Heart right ventricle (tissue), 16 donors: ENCODE measurements around the gene SLC39A10. TPM values are rescaled to one million over a fixed set of nuclear protein-coding genes. Genes with fewer than 3 reads are reported as not detected.
A peak's percentile ranks its signal among the peaks of the same experiment; 100 is the strongest.

Experiments
- ATAC-seq, 8 donors: fragments of 200-7000 bp; cut with Tn5 transposase; one replicate each; pipeline ENCODE4 v1.9.1; 2020; ENCODE audit warnings: mild to moderate bottlenecking in 8 of 8, moderate library complexity in 8 of 8, moderate number of reproducible peaks in 1 of 8
- DNase-seq, 2 donors: peaks; one replicate each; pipeline ENCODE4 v3.0.0-alpha.2; 2020
- H3K27ac ChIP-seq, 10 donors: fragments of 200-600 bp; sonication (generic) in 2 of 10; one replicate each; pipeline versions ENCODE4 v1.5.0 to v1.8.0; 2020 to 2022; ENCODE audit warnings: mild to moderate bottlenecking in 3 of 10
- H3K27me3 ChIP-seq, 7 donors: fragments of 200-600 bp; one replicate each; pipeline ENCODE4 v1.8.0; 2021 to 2022; ENCODE audit warnings: mild to moderate bottlenecking in 2 of 7
- H3K36me3 ChIP-seq, 9 donors: fragments of 200-600 bp; sonication (generic) in 1 of 9; one replicate each; pipeline versions ENCODE4 v1.5.0 to v1.8.0; 2020 to 2022; ENCODE audit warnings: mild to moderate bottlenecking in 2 of 9
- H3K4me1 ChIP-seq, 9 donors: fragments of 200-600 bp; sonication (generic) in 1 of 9; one replicate each; pipeline versions ENCODE4 v1.5.0 to v1.8.0; 2020 to 2022; ENCODE audit warnings: mild to moderate bottlenecking in 4 of 9
- H3K4me3 ChIP-seq, 10 donors: fragments of 200-600 bp; sonication (generic) in 2 of 10; one replicate each; pipeline versions ENCODE4 v1.5.0 to v1.8.0; 2020 to 2022; ENCODE audit warnings: mild to moderate bottlenecking in 7 of 10, moderate library complexity in 2 of 10
- H3K9me3 ChIP-seq, 11 donors: fragments of 200-600 bp in 10 of 11; sonication (generic) in 2 of 11; one replicate each; pipeline versions ENCODE4 v1.5.0 to v1.8.0; 2013 to 2022; ENCODE audit warnings: mild to moderate bottlenecking in 2 of 11, control low read depth in 1 of 11, moderate library complexity in 1 of 11
- WGBS, 2 donors: extraction: QIAGEN DNeasy Blood & Tissue Kit; methylation state at CpG; one replicate each; pipeline ENCODE4 v1.1.7; 2013; ENCODE audit warnings: inconsistent platforms in 1 of 2; 5-methylcytosine and 5-hydroxymethylcytosine counted together
- intact Hi-C, 10 donors: fragments of 100-400 bp; cut with DNase I; formaldehyde crosslinking; loops; one replicate each; pipeline versions ENCODE4 v1.11.1 to v1.14.2; 2022
- polyA plus RNA-seq, 2 donors: library from polyadenylated mRNA; stranded (reverse); fragments of 200-250 nt; gene quantifications; one replicate each; pipeline ENCODE4 v1.2.3, GENCODE V29; 2013
- total RNA-seq, 10 donors: library from RNA; stranded (reverse); fragmentation: NEBNext Ultra II Directional in 3 of 10; extraction: Animal tissue kit (Norgen Biotek cat#: 25700) in 3 of 10; gene quantifications; one replicate each; pipeline versions ENCODE4 v1.2.1 to v1.2.4, GENCODE V29; 2021 to 2023
- TF ChIP-seq, protein P1 (sequence below), 9 donors: fragments of 200-600 bp; sonication (generic) in 2 of 9; IDR thresholded peaks; one replicate each; pipeline versions ENCODE4 v1.5.0 to v1.8.0; 2021 to 2022; ENCODE audit warnings: antibody characterized with exemption in 9 of 9, mild to moderate bottlenecking in 5 of 9, moderate library complexity in 1 of 9
- donor health status: Arrhythmogenic right ventricular cardiomyopathy.
- donor health status: ischemic (EF 13 %, LVEDD 7.1; RV severe dilation, severe dysfunction).
- donor health status: healthy with polysubstance abuse.
- donor health status: DM: no; HTN: yes; CAD: no.
- donor health status: DM: no; HTN: no; CAD: no.
- donor health status: ischemic (EF 25% LVEDD 6.9; RV normal size, moderate dysfunction).
- donor health status: ischemic (EF 25% LVEDD 5.7; RV mildly dilated, moderate dysfunction).
- donor health status: healthy.
- donor health status: DM: yes; HTN: yes; CAD: no.
- donor health status: Ischemic cardiomyopathy.
- donor health status: ischemic (EF 35%, LVEDD 5.7; RV mildly dilated, moderate dysfunction).
- donor health status: nonischemic (EF 11% LVEDD 7.7; RV severe dilation, severe dysfunction).
- donor health status: DM: yes; HTN: yes; CAD: no.
- donor health status: PGD.
- donor health status: ischemic (EF 29% LVEDD 5.4; RV normal size, mild dysfunction).
- donor health status: nonischemic (EF 23%, LVEDD 6.1; RV moderate dilation, normal function).

The SLC39A10 gene
- total and polyA plus RNA-seq, 12 donors: 5.9 to 12.9 (median 8.3) TPM

DNA sequence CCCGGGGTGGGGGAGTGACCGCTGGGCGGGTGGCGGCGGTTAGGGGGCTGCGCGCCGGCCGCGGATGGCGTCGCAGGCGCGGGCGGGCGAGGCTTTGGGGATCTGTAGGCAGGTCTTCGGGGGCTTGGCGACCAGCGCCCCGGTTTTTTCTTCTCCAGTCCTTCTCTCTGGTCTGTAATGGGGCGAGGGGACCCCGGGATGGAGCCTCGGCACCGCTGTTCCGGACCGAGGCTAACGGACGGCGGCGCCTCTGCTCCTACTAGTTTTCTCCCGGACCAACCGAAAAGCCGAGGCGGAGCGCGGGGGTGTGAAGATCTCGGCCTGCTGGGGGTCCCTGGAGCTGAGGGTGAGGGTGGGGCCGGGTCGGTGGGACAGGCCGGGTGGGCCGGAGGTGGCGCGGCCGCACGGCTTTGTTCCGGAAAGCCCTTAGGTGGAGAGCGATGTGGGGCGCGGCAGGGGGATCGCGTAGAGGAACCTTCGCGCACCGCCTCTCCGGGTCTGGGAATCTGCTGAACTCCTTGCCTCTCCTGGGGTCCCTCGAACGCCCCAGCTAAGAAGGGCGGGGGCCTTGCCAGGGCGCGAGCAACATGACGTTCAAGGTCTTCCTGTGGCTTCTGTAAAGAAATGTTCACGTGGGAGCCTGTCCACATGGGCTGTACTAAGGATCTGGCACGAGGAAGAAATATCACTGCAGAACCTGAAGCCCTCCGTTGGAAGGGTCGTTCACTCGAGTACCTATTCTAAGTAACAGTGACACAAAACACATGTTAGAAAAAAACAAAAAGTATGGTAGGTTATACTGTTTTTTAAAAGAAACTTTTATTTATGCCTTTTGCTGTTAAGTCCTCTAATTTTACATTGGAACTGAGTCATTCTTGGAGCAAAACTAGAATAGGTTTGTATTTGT lies 861 bp downstream of the SLC39A10 start:
- intact Hi-C loops: loop anchor here in 8 of 10 donors (2.0 to 10.0 kb wide), 7 partner anchors 71 to 407 kb away; partner anchors contain the start of gene DNAH7 (in 1 of the 8)
- Histone ChIP-seq H3K4me1 (peaks cover 0 to 53% (median 28%) of the 10 kb centered on the region in 9 donors), H3K27ac (peak overlapping the region; percentile 90 to 99 (median 98)), H3K36me3 (peaks cover 0 to 2% (median 0%) of the 10 kb centered on the region in 9 donors), H3K4me3 (peak overlapping the region; percentile 61 to 97 (median 92)), H3K9me3 (no peaks in the 10 kb centered on the region), H3K27me3 (no peaks in the 10 kb centered on the region)
- DNase-seq (peak; percentile 49 to 75), ATAC-seq (peak; percentile 18 to 55 (median 40))
- 1% methylated on average over 48 to 65 of the region's 66 CpGs for WGBS, 2 donors
- TF ChIP-seq, protein P1, sequence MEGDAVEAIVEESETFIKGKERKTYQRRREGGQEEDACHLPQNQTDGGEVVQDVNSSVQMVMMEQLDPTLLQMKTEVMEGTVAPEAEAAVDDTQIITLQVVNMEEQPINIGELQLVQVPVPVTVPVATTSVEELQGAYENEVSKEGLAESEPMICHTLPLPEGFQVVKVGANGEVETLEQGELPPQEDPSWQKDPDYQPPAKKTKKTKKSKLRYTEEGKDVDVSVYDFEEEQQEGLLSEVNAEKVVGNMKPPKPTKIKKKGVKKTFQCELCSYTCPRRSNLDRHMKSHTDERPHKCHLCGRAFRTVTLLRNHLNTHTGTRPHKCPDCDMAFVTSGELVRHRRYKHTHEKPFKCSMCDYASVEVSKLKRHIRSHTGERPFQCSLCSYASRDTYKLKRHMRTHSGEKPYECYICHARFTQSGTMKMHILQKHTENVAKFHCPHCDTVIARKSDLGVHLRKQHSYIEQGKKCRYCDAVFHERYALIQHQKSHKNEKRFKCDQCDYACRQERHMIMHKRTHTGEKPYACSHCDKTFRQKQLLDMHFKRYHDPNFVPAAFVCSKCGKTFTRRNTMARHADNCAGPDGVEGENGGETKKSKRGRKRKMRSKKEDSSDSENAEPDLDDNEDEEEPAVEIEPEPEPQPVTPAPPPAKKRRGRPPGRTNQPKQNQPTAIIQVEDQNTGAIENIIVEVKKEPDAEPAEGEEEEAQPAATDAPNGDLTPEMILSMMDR (IDR thresholded peaks at IDR 0.05): no peak

- H3K9me3 ChIP-seq: no peaks in the 10 kb centered on the region
- DNase-seq: peak in 1 of 2 donors; percentile 25
- TF ChIP-seq, protein P1 (IDR thresholded peaks at IDR 0.05): no peak
- peak in 1 of 8 donors; percentile 20 for ATAC-seq
- H3K27ac ChIP-seq: peak overlapping the region; percentile 90 to 99 (median 98)
- no peaks in the 10 kb centered on the region for H3K27me3 ChIP-seq
- H3K4me1 ChIP-seq: peaks cover 0 to 53% (median 29%) of the 10 kb centered on the region in 9 donors
- intact Hi-C loops: loop anchor here in 8 of 10 donors (2.0 to 10.0 kb wide), 7 partner anchors 71 to 406 kb away; partner anchors contain the start of gene DNAH7 (in 1 of the 8)
- peak overlapping the region in 9 of 10 donors; percentile 79 to 97 (median 93) for H3K4me3 ChIP-seq
- peaks cover 0 to 5% (median 0%) of the 10 kb centered on the region in 9 donors for H3K36me3 ChIP-seq
- WGBS, 2 donors: 0 to 3% methylated on average over 1 of the region's 1 CpG
These were observed 1.5 kb downstream of the SLC39A10 start for GRCh38 chr2:195658541-195658890.

DNA sequence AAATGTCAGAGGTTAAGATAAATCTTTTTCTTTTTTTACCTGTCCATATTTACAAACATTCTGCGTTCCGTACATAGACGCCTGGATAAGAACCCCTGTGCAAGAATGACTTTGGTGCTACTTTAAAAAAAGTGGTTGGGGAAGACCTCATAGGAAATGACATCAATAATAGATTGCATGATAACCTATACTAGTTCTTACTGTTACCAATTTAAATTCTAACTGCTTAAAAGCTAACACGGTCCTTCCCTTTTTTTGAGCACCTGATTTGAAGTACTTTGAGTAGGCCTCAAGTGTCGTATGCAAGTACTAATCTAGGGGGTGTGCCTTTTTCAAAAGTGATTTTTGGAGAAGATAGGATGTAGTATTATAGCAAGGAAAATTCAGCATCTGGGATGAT lies 2.1 kb downstream of the SLC39A10 start:
- Histone ChIP-seq H3K27me3 (no peaks in the 10 kb centered on the region), H3K27ac (peak overlapping the region in 7 of 10 donors; percentile 95 to 99 (median 99)), H3K4me1 (peaks cover 0 to 53% (median 29%) of the 10 kb centered on the region in 9 donors), H3K4me3 (peak overlapping the region in 8 of 10 donors; percentile 1 to 97 (median 88)), H3K9me3 (no peaks in the 10 kb centered on the region), H3K36me3 (peaks cover 0 to 5% (median 0%) of the 10 kb centered on the region in 9 donors)
- WGBS, 2 donors: 28 to 41% methylated on average over 5 of the region's 5 CpGs
- intact Hi-C loops: loop anchor here in 8 of 10 donors (2.0 to 10.0 kb wide), 7 partner anchors 72 to 406 kb away; partner anchors contain the start of gene DNAH7 (in 1 of the 8)
- DNase-seq (no peak), ATAC-seq (no peak)
- TF ChIP-seq, protein P1 (IDR thresholded peaks at IDR 0.05): no peak
